ENCODE data around the gene TMEM198.

TMEM198 gene

GRCh38 chr2:219521066-219521880, 22.6 kb upstream of the TMEM198 start:
- FAIRE-seq (no peak), DNase-seq (ENCODE audit: insufficient read length) (no peak)

DNA sequence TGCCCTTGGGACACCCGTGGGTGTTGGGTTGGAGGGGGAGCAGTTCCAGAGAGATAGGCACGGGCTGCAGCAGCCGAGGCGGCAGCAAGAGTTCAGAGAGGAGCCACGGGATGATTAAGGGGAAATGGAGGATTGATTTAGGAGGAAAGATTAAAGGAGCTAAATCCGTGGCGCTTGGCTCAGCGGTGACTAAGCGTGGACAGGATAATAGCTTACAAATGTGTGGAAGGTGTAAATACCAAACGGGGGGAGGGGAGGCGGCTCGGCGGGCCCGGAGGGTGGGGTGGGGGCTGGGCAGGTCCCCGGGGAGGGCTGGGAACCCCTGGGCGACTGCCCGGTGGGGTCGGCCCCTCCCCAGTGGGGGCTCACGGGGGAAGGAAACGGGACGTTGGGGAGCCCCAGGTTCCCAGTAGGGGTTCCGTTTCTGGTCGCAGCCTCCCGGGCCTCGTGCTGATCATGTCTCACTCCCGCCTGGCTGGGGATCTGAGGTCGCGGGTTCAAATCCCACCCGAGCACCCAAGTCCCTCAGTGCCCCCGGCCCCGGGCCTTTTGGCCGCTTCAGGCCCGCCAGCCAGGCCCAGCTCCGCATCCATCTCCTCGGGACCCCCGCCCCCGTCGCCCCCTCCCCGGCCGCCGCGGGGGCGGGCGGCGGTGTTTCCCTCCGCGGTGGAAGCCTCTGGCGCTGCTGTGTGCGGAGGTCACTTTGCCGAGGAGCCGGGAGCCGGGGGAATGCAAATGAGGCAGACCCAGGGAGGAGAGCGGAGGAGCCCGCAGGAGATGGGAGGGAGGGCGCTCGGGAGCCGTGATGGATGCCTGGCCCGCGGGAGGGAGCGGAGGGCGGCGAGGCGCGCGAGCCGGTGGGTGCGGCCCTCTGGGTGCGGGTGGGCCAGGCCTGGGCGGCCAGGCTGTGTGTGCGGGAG, 21.5 kb upstream of the TMEM198 start:
- DNase-seq (ENCODE audit: insufficient read length): no peak
- TF ChIP-seq TAF1 (IDR thresholded peaks at IDR 0.05; ENCODE audit: borderline replicate concordance, low read depth, low read length): no peak
- no peak for TF ChIP-seq POLR2AphosphoS5 (IDR thresholded peaks at IDR 0.05; ENCODE audit: low read depth, low read length)
- no peak for TF ChIP-seq POLR2A (IDR thresholded peaks at IDR 0.05; ENCODE audit: low read depth, low read length)
- no peak for FAIRE-seq

More at GRCh38 chr2:219521066-219521880, 22.6 kb upstream of the TMEM198 start:
- TF ChIP-seq POLR2AphosphoS5 (IDR thresholded peaks at IDR 0.05; ENCODE audit: low read depth, low read length) (no peak), TAF1 (IDR thresholded peaks at IDR 0.05; ENCODE audit: borderline replicate concordance, low read depth, low read length) (no peak), POLR2A (IDR thresholded peaks at IDR 0.05; ENCODE audit: low read depth, low read length) (no peak)

DNA sequence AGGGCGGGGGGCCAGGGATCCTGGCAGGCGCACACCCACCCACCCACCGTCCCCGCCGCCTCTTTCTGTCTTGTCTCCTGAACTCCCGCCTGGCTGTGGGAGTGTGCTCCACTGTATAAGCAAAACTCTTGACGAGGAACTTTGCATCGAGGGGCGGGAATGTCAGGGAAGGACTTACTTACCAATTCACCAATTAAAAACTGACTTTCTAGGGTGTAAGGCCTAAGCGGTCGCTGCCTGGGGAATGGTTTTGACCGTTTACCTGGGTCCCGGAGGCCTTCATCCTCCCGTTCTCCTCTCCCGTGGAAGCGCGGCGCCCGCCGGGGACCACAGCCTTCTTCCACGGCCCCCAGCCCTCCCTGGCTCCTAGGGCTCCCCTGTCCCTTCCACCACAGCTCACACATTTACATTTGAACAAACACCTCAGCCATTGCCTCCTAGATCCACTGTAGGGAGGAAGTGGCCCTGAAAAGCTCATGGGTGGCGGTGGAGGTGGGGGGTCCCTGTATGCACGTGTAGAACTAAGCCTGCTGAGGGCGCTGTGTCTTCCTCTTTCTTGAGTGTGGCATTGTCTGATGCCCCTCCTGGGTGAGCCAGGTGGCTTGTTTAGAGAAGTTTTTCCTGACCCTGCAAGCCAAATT, 20.7 kb upstream of the TMEM198 start:
- TF ChIP-seq POLR2A (IDR thresholded peaks at IDR 0.05; ENCODE audit: low read depth, low read length) (no peak), TAF1 (IDR thresholded peaks at IDR 0.05; ENCODE audit: borderline replicate concordance, low read depth, low read length) (no peak)
- DNase-seq (ENCODE audit: insufficient read length) (no peak), FAIRE-seq (no peak)

DNA sequence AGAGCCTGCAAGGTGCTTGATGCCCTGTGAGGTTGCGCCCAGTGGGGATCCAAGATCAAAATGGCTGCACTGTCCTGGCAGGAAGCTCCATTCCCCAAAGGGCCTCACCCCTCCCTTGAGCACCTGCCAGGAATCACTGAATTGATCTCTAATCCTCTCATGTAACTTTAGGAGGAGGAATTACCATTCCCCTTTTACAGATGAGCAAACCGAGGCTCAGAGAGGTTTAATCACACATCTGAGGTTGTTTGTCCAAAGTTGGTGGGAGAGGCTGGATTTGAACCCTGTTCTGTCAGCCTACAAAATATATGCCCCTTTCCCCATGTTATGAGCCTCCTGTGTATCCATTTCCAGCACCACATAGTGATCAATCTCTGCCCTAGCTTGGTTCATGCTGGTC, 19.0 kb upstream of the TMEM198 start:
- no peak for DNase-seq (ENCODE audit: insufficient read length)
- FAIRE-seq: no peak
- no peak for TF ChIP-seq POLR2A (IDR thresholded peaks at IDR 0.05; ENCODE audit: low read depth, low read length)
- TF ChIP-seq POLR2AphosphoS5 (IDR thresholded peaks at IDR 0.05; ENCODE audit: low read depth, low read length): no peak
- no peak for TF ChIP-seq TAF1 (IDR thresholded peaks at IDR 0.05; ENCODE audit: borderline replicate concordance, low read depth, low read length)

GRCh38 chr2:219525533-219526232, 18.1 kb upstream of the TMEM198 start:
- DNase-seq (ENCODE audit: insufficient read length) (no peak), FAIRE-seq (no peak)
- TF ChIP-seq POLR2A (IDR thresholded peaks at IDR 0.05; ENCODE audit: low read depth, low read length) (no peak), TAF1 (IDR thresholded peaks at IDR 0.05; ENCODE audit: borderline replicate concordance, low read depth, low read length) (no peak), POLR2AphosphoS5 (IDR thresholded peaks at IDR 0.05; ENCODE audit: low read depth, low read length) (no peak)

DNA sequence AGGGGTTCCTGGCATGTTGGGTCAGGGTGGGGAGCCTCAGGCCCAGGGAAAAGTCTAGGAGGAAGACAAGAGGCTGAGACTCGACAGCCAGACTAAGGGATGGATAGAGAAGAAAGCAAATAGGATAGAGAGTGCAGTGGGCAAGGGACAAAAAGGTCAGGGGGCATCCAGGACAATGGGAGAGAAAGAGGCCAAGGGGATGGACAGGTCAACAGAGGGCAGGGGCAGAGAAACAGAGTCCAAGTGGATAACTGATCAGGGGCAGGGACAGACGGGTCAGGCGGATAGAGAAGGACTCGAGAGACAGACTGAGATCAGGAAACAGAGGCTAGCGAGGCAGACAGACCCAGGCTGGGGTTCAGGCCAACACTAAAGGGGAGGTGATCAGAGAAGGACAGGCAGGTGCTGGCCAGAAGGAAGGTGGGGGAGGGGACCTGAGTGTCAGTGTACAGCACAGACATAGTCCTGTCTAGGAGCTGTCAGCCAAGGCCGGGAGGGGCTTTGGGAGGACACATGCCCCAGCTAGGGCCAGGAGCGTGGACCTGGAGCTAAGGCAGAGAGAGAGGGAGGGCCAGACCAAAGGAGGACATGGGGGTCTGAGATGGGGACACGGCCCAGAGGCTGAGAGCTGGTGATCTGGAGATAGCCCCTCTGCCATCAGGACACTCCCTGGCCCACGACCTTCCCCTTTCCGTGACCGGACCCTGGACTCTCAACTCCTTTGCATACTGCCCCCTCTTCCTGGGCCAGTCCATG, 17.3 kb upstream of the TMEM198 start:
- FAIRE-seq: no peak
- TF ChIP-seq TAF1 (IDR thresholded peaks at IDR 0.05; ENCODE audit: borderline replicate concordance, low read depth, low read length): no peak
- no peak for TF ChIP-seq POLR2A (IDR thresholded peaks at IDR 0.05; ENCODE audit: low read depth, low read length)
- TF ChIP-seq POLR2AphosphoS5 (IDR thresholded peaks at IDR 0.05; ENCODE audit: low read depth, low read length): no peak

GRCh38 chr2:219527076-219527394, 16.8 kb upstream of the TMEM198 start:
- TF ChIP-seq POLR2A (IDR thresholded peaks at IDR 0.05; ENCODE audit: low read depth, low read length) (no peak), TAF1 (IDR thresholded peaks at IDR 0.05; ENCODE audit: borderline replicate concordance, low read depth, low read length) (no peak), POLR2AphosphoS5 (IDR thresholded peaks at IDR 0.05; ENCODE audit: low read depth, low read length) (no peak)
- FAIRE-seq (no peak), DNase-seq (ENCODE audit: insufficient read length) (no peak)

More for the DNA sequence above, 17.3 kb upstream of the TMEM198 start:
- DNase-seq (ENCODE audit: insufficient read length): no peak

GRCh38 chr2:219527472-219527871, 16.4 kb upstream of the TMEM198 start:
- TF ChIP-seq POLR2AphosphoS5 (IDR thresholded peaks at IDR 0.05; ENCODE audit: low read depth, low read length): no peak
- no peak for TF ChIP-seq TAF1 (IDR thresholded peaks at IDR 0.05; ENCODE audit: borderline replicate concordance, low read depth, low read length)
- no peak for TF ChIP-seq POLR2A (IDR thresholded peaks at IDR 0.05; ENCODE audit: low read depth, low read length)
- DNase-seq (ENCODE audit: insufficient read length) (no peak), FAIRE-seq (no peak)

GRCh38 chr2:219530048-219530963, 13.5 kb upstream of the TMEM198 start:
- DNase-seq (ENCODE audit: insufficient read length) (peak; percentile 95), FAIRE-seq (peak; percentile 67)
- TF ChIP-seq TAF1 (IDR thresholded peaks at IDR 0.05; ENCODE audit: borderline replicate concordance, low read depth, low read length) (no peak), POLR2A (IDR thresholded peaks at IDR 0.05; ENCODE audit: low read depth, low read length) (no peak)
